Subcutaneous abdominal adipose tissue (tissue), 5 donors: ENCODE measurements around the gene FFAR2.

Source experiments
- H3K27ac ChIP-seq: one replicate; pipeline ENCODE4 v1.7.0; 2013; ENCODE audit warnings: low read depth, mild to moderate bottlenecking, inconsistent platforms, low read length, moderate library complexity
- H3K27me3 ChIP-seq, 5 donors: one replicate each; pipeline ENCODE4 v1.7.0; 2013; ENCODE audit warnings: low read length in 5 of 5, inconsistent platforms in 1 of 5; ENCODE audit not compliant: control insufficient read depth in 5 of 5, insufficient read depth in 4 of 5
- H3K36me3 ChIP-seq, 5 donors: one replicate each; pipeline ENCODE4 v1.7.0; 2013; ENCODE audit warnings: low read length in 5 of 5; ENCODE audit not compliant: control insufficient read depth in 5 of 5, insufficient read depth in 5 of 5
- H3K4me1 ChIP-seq, 5 donors: one replicate each; pipeline ENCODE4 v1.7.0; 2013; ENCODE audit warnings: low read length in 5 of 5, mild to moderate bottlenecking in 3 of 5, moderate library complexity in 1 of 5; ENCODE audit not compliant: control insufficient read depth in 5 of 5, insufficient read depth in 5 of 5
- H3K4me3 ChIP-seq, 5 donors: one replicate each; pipeline ENCODE4 v1.7.0; 2013; ENCODE audit warnings: low read length in 5 of 5, low read depth in 1 of 5
- H3K9ac ChIP-seq, 5 donors: one replicate each; pipeline ENCODE4 v1.7.0; 2013; ENCODE audit warnings: low read length in 5 of 5, mild to moderate bottlenecking in 4 of 5, moderate library complexity in 3 of 5
- H3K9me3 ChIP-seq, 5 donors: one replicate each; pipeline ENCODE4 v1.7.0; 2013; ENCODE audit warnings: low read length in 5 of 5; ENCODE audit not compliant: control insufficient read depth in 5 of 5
- donor health status: healthy.
- donor health status: healthy.
- donor health status: healthy.
- donor health status: healthy.
- donor health status: healthy.

The FFAR2 gene

GRCh38 chr19:35478794-35479677 is 31.0 kb downstream of the FFAR2 start:
- H3K27ac ChIP-seq = no peak overlapping the region
- no peaks in the 10 kb centered on the region for H3K9me3 ChIP-seq
- H3K27me3 ChIP-seq = no peaks in the 10 kb centered on the region
- no peak overlapping the region for H3K4me3 ChIP-seq
- no peaks in the 10 kb centered on the region for H3K4me1 ChIP-seq
- no peak overlapping the region for H3K9ac ChIP-seq
- no peaks in the 10 kb centered on the region for H3K36me3 ChIP-seq

- H3K27me3 ChIP-seq = no peaks in the 10 kb centered on the region
- H3K36me3 ChIP-seq = no peaks in the 10 kb centered on the region
- no peak overlapping the region for H3K4me3 ChIP-seq
- no peak overlapping the region for H3K9ac ChIP-seq
- H3K9me3 ChIP-seq = no peaks in the 10 kb centered on the region
- H3K4me1 ChIP-seq = peaks cover 0 to 7% (median 0%) of the 10 kb centered on the region in 5 donors
- H3K27ac ChIP-seq = no peak overlapping the region
Measured at GRCh38 chr19:35483089-35483488, 35.0 kb downstream of the FFAR2 start.

GRCh38 chr19:35484252-35485036 is 36.4 kb downstream of the FFAR2 start:
- no peaks in the 10 kb centered on the region for H3K9me3 ChIP-seq
- H3K4me1 ChIP-seq = peaks cover 0 to 7% (median 0%) of the 10 kb centered on the region in 5 donors
- H3K27ac ChIP-seq = no peak overlapping the region
- no peaks in the 10 kb centered on the region for H3K36me3 ChIP-seq
- peaks cover 0 to 8% (median 0%) of the 10 kb centered on the region in 5 donors for H3K27me3 ChIP-seq
- H3K9ac ChIP-seq = no peak overlapping the region
- H3K4me3 ChIP-seq = no peak overlapping the region

- Histone ChIP-seq H3K9ac (no peak overlapping the region), H3K9me3 (no peaks in the 10 kb centered on the region), H3K4me3 (no peak overlapping the region), H3K27me3 (peaks cover 0 to 11% (median 5%) of the 10 kb centered on the region in 5 donors), H3K4me1 (peaks cover 0 to 7% (median 0%) of the 10 kb centered on the region in 5 donors), H3K27ac (no peak overlapping the region), H3K36me3 (no peaks in the 10 kb centered on the region)
Measured at GRCh38 chr19:35486268-35486708, 38.2 kb downstream of the FFAR2 start.

- peaks cover 0 to 7% (median 0%) of the 10 kb centered on the region in 5 donors for H3K4me1 ChIP-seq
- no peak overlapping the region for H3K4me3 ChIP-seq
- H3K27me3 ChIP-seq = peaks cover 0 to 11% (median 8%) of the 10 kb centered on the region in 5 donors
- no peak overlapping the region for H3K27ac ChIP-seq
- H3K9me3 ChIP-seq = no peaks in the 10 kb centered on the region
- H3K9ac ChIP-seq = no peak overlapping the region
- H3K36me3 ChIP-seq = no peaks in the 10 kb centered on the region
Measured at GRCh38 chr19:35487656-35488182, 39.7 kb downstream of the FFAR2 start.

GRCh38 chr19:35488677-35489076 is 40.6 kb downstream of the FFAR2 start:
- no peaks in the 10 kb centered on the region for H3K9me3 ChIP-seq
- peaks cover 0 to 13% (median 8%) of the 10 kb centered on the region in 5 donors for H3K27me3 ChIP-seq
- H3K4me1 ChIP-seq = peaks cover 0 to 7% (median 0%) of the 10 kb centered on the region in 5 donors
- H3K4me3 ChIP-seq = no peak overlapping the region
- no peak overlapping the region for H3K9ac ChIP-seq
- no peak overlapping the region for H3K27ac ChIP-seq
- no peaks in the 10 kb centered on the region for H3K36me3 ChIP-seq

GRCh38 chr19:35490364-35490763 is 42.3 kb downstream of the FFAR2 start, which contains the start of gene KRTDAP:
Gene KRTDAP, minus strand, starts transcription at chr19:35490464. Its CDS starts 22 bp downstream, at chr19:35490442.
- no peak within 1 kb of the TSS for H3K27ac ChIP-seq
- no peak within 1 kb of the TSS for H3K9ac ChIP-seq
- H3K27me3 ChIP-seq = peaks cover 0 to 13% (median 8%) of the 10 kb centered on the region in 5 donors
- peaks cover 0 to 11% (median 4%) of the 10 kb centered on the region in 5 donors for H3K4me1 ChIP-seq
- no peak within 1 kb of the TSS for H3K4me3 ChIP-seq
- H3K36me3 ChIP-seq = no peaks in the 10 kb centered on the region
- H3K9me3 ChIP-seq = no peaks in the 10 kb centered on the region

- Histone ChIP-seq H3K4me3 (no peak overlapping the region), H3K9ac (no peak overlapping the region), H3K4me1 (peaks cover 0 to 8% (median 6%) of the 10 kb centered on the region in 5 donors), H3K9me3 (no peaks in the 10 kb centered on the region), H3K27me3 (peaks cover 0 to 13% (median 8%) of the 10 kb centered on the region in 5 donors), H3K36me3 (no peaks in the 10 kb centered on the region), H3K27ac (no peak overlapping the region)
Measured at GRCh38 chr19:35491836-35492360, 43.8 kb downstream of the FFAR2 start.

- no peak overlapping the region for H3K27ac ChIP-seq
- no peak overlapping the region for H3K4me3 ChIP-seq
- peaks cover 0 to 8% (median 6%) of the 10 kb centered on the region in 5 donors for H3K4me1 ChIP-seq
- no peaks in the 10 kb centered on the region for H3K36me3 ChIP-seq
- no peaks in the 10 kb centered on the region for H3K9me3 ChIP-seq
- no peak overlapping the region for H3K9ac ChIP-seq
- peaks cover 0 to 9% (median 4%) of the 10 kb centered on the region in 5 donors for H3K27me3 ChIP-seq
Measured at GRCh38 chr19:35493971-35494370, 45.9 kb downstream of the FFAR2 start.
